ENCODE results near the gene TXNDC17. TPM values are rescaled to one million over a fixed set of nuclear protein-coding genes. Genes with fewer than 3 reads are reported as not detected.

Gene TXNDC17
- total RNA-seq, 3 donors from 2014 or later = 107 to 122 (median 108) TPM

- DNase-seq (no peak), ATAC-seq (peak; percentile 32 to 67)
- H3K4me3 Mint-ChIP-seq = no peak overlapping the region
- no peaks in the 10 kb centered on the region for H3K36me3 Mint-ChIP-seq (ENCODE audit: insufficient read depth)
- H3K9me3 Mint-ChIP-seq = no peaks in the 10 kb centered on the region
- H3K27me3 Mint-ChIP-seq (ENCODE audit: low read depth) = peaks cover 31% of the 10 kb centered on the region
- H3K4me1 Mint-ChIP-seq (ENCODE audit: low read depth) = peaks cover 3% of the 10 kb centered on the region
Measured at GRCh38 chr17:6677158-6677831, 36.4 kb downstream of the TXNDC17 start.

GRCh38 chr17:6677946-6678345, 37.1 kb downstream of the TXNDC17 start:
- Mint-ChIP-seq H3K27me3 (ENCODE audit: low read depth) (peaks cover 33% of the 10 kb centered on the region), H3K36me3 (ENCODE audit: insufficient read depth) (no peaks in the 10 kb centered on the region), H3K4me3 (no peak overlapping the region), H3K9me3 (no peaks in the 10 kb centered on the region), H3K4me1 (ENCODE audit: low read depth) (peaks cover 3% of the 10 kb centered on the region)
- DNase-seq = no peak
- ATAC-seq = no peak

GRCh38 chr17:6679241-6679640, 38.4 kb downstream of the TXNDC17 start:
- peaks cover 33% of the 10 kb centered on the region for H3K27me3 Mint-ChIP-seq (ENCODE audit: low read depth)
- no peak overlapping the region for H3K4me3 Mint-ChIP-seq
- ATAC-seq (no peak), DNase-seq (no peak)
- H3K4me1 Mint-ChIP-seq (ENCODE audit: low read depth) = peaks cover 3% of the 10 kb centered on the region
- H3K9me3 Mint-ChIP-seq = no peaks in the 10 kb centered on the region
- no peaks in the 10 kb centered on the region for H3K36me3 Mint-ChIP-seq (ENCODE audit: insufficient read depth)

GRCh38 chr17:6681176-6681575, 40.3 kb downstream of the TXNDC17 start:
- DNase-seq = no peak
- Mint-ChIP-seq H3K4me3 (no peak overlapping the region), H3K9me3 (no peaks in the 10 kb centered on the region), H3K27me3 (ENCODE audit: low read depth) (peaks cover 39% of the 10 kb centered on the region), H3K36me3 (ENCODE audit: insufficient read depth) (no peaks in the 10 kb centered on the region), H3K4me1 (ENCODE audit: low read depth) (peaks cover 3% of the 10 kb centered on the region)
- no peak for ATAC-seq

- Mint-ChIP-seq H3K36me3 (ENCODE audit: insufficient read depth) (no peaks in the 10 kb centered on the region), H3K27me3 (ENCODE audit: low read depth) (peaks cover 39% of the 10 kb centered on the region), H3K4me1 (ENCODE audit: low read depth) (peaks cover 3% of the 10 kb centered on the region), H3K9me3 (no peaks in the 10 kb centered on the region), H3K4me3 (no peak overlapping the region)
- DNase-seq (no peak), ATAC-seq (no peak)
Measured at GRCh38 chr17:6681671-6682070, 40.8 kb downstream of the TXNDC17 start.

GRCh38 chr17:6682339-6682738, 41.5 kb downstream of the TXNDC17 start:
- H3K36me3 Mint-ChIP-seq (ENCODE audit: insufficient read depth) = no peaks in the 10 kb centered on the region

GRCh38 chr17:6683081-6683684, 42.3 kb downstream of the TXNDC17 start:
- ATAC-seq = no peak
- Mint-ChIP-seq H3K9me3 (no peaks in the 10 kb centered on the region), H3K4me1 (ENCODE audit: low read depth) (no peaks in the 10 kb centered on the region), H3K36me3 (ENCODE audit: insufficient read depth) (no peaks in the 10 kb centered on the region), H3K4me3 (no peak overlapping the region), H3K27me3 (ENCODE audit: low read depth) (peaks cover 41% of the 10 kb centered on the region)
- DNase-seq = no peak

More at GRCh38 chr17:6682339-6682738, 41.5 kb downstream of the TXNDC17 start:
- DNase-seq (no peak), ATAC-seq (no peak)
- Mint-ChIP-seq H3K27me3 (ENCODE audit: low read depth) (peaks cover 39% of the 10 kb centered on the region), H3K4me3 (no peak overlapping the region), H3K4me1 (ENCODE audit: low read depth) (peaks cover 3% of the 10 kb centered on the region), H3K9me3 (no peaks in the 10 kb centered on the region)

GRCh38 chr17:6683730-6684459, 43.0 kb downstream of the TXNDC17 start:
- Mint-ChIP-seq H3K4me1 (ENCODE audit: low read depth) (no peaks in the 10 kb centered on the region), H3K36me3 (ENCODE audit: insufficient read depth) (no peaks in the 10 kb centered on the region), H3K4me3 (no peak overlapping the region), H3K27me3 (ENCODE audit: low read depth) (peaks cover 36% of the 10 kb centered on the region), H3K9me3 (no peaks in the 10 kb centered on the region)
- DNase-seq (no peak), ATAC-seq (no peak)

GRCh38 chr17:6684460-6684783, 43.6 kb downstream of the TXNDC17 start:
- Mint-ChIP-seq H3K4me1 (ENCODE audit: low read depth) (no peaks in the 10 kb centered on the region), H3K4me3 (no peak overlapping the region), H3K9me3 (no peaks in the 10 kb centered on the region), H3K27me3 (ENCODE audit: low read depth) (peaks cover 34% of the 10 kb centered on the region), H3K36me3 (ENCODE audit: insufficient read depth) (no peaks in the 10 kb centered on the region)
- ATAC-seq (no peak), DNase-seq (no peak)

- Mint-ChIP-seq H3K27me3 (ENCODE audit: low read depth) (peaks cover 30% of the 10 kb centered on the region), H3K9me3 (no peaks in the 10 kb centered on the region), H3K4me1 (ENCODE audit: low read depth) (no peaks in the 10 kb centered on the region), H3K36me3 (ENCODE audit: insufficient read depth) (no peaks in the 10 kb centered on the region), H3K4me3 (no peak overlapping the region)
- no peak for DNase-seq
- ATAC-seq = no peak
Measured at GRCh38 chr17:6684881-6685767, 44.3 kb downstream of the TXNDC17 start.

GRCh38 chr17:6686026-6686425, 45.2 kb downstream of the TXNDC17 start:
- Mint-ChIP-seq H3K9me3 (no peaks in the 10 kb centered on the region), H3K36me3 (ENCODE audit: insufficient read depth) (no peaks in the 10 kb centered on the region), H3K4me1 (ENCODE audit: low read depth) (no peaks in the 10 kb centered on the region), H3K4me3 (no peak overlapping the region), H3K27me3 (ENCODE audit: low read depth) (peaks cover 31% of the 10 kb centered on the region)
- DNase-seq (no peak), ATAC-seq (no peak)

GRCh38 chr17:6688944-6689343, 48.1 kb downstream of the TXNDC17 start:
- H3K4me1 Mint-ChIP-seq (ENCODE audit: low read depth) = no peaks in the 10 kb centered on the region
- no peak overlapping the region for H3K4me3 Mint-ChIP-seq
- DNase-seq (no peak), ATAC-seq (no peak)
- H3K27me3 Mint-ChIP-seq (ENCODE audit: low read depth) = peaks cover 31% of the 10 kb centered on the region
- H3K9me3 Mint-ChIP-seq = no peaks in the 10 kb centered on the region
- no peaks in the 10 kb centered on the region for H3K36me3 Mint-ChIP-seq (ENCODE audit: insufficient read depth)

- DNase-seq = no peak
- Mint-ChIP-seq H3K4me3 (no peak overlapping the region), H3K4me1 (ENCODE audit: low read depth) (no peaks in the 10 kb centered on the region), H3K9me3 (no peaks in the 10 kb centered on the region), H3K36me3 (ENCODE audit: insufficient read depth) (no peaks in the 10 kb centered on the region), H3K27me3 (ENCODE audit: low read depth) (peaks cover 36% of the 10 kb centered on the region)
- ATAC-seq = no peak
Measured at GRCh38 chr17:6690641-6691040, 49.8 kb downstream of the TXNDC17 start.

- DNase-seq (no peak), ATAC-seq (no peak)
- peaks cover 42% of the 10 kb centered on the region for H3K27me3 Mint-ChIP-seq (ENCODE audit: low read depth)
Measured at GRCh38 chr17:6691546-6691945, 50.7 kb downstream of the TXNDC17 start.

More at GRCh38 chr17:6691546-6691945, 50.7 kb downstream of the TXNDC17 start:
- no peaks in the 10 kb centered on the region for H3K36me3 Mint-ChIP-seq (ENCODE audit: insufficient read depth)
- no peak overlapping the region for H3K4me3 Mint-ChIP-seq
- H3K9me3 Mint-ChIP-seq = no peaks in the 10 kb centered on the region
- H3K4me1 Mint-ChIP-seq (ENCODE audit: low read depth) = no peaks in the 10 kb centered on the region

Data from activated T-cell treated with anti-CD3 and anti-CD28 coated beads, Interleukin-2, amount 50 U/mL, for 4 hours (primary cell).